GM10266 (cell line): Measurements from ENCODE around the gene RUVBL1.

Experiments used
- DNase-seq: peaks from one replicate; pipeline ENCODE4 v3.0.0; 2012; ENCODE audit errors: extremely low spot score
- CTCF ChIP-seq: IDR thresholded peaks from 2 replicates; pipeline ENCODE4 v1.5.1; 2012; ENCODE audit warnings: mild to moderate bottlenecking, low read depth; ENCODE audit not compliant: control insufficient read depth, insufficient read depth; ENCODE audit errors: missing control alignments

Gene RUVBL1

GRCh38 chr3:128054367-128054766 is 69.2 kb downstream of the RUVBL1 start:
- no peak for TF ChIP-seq CTCF
- DNase-seq, result no peak

GRCh38 chr3:128053614-128054013 is 70.0 kb downstream of the RUVBL1 start:
- no peak for TF ChIP-seq CTCF
- DNase-seq, result no peak

GRCh38 chr3:128052595-128053351 is 70.8 kb downstream of the RUVBL1 start:
- no peak for TF ChIP-seq CTCF
- peak; percentile 39 for DNase-seq

- DNase-seq, result peak; percentile 99
- TF ChIP-seq CTCF, result no peak
Observed at GRCh38 chr3:128051837-128052594, 71.6 kb downstream of the RUVBL1 start, which contains the start of gene SEC61A1. Gene SEC61A1, plus strand, starts transcription at chr3:128052437. Its CDS starts 116 bp downstream, at chr3:128052553.

- no peak for TF ChIP-seq CTCF
- no peak for DNase-seq
Observed at GRCh38 chr3:128051459-128051836, 72.2 kb downstream of the RUVBL1 start.

GRCh38 chr3:128050597-128050996 is 73.0 kb downstream of the RUVBL1 start:
- TF ChIP-seq CTCF, result no peak
- DNase-seq, result no peak

GRCh38 chr3:128041344-128041743 is 82.3 kb downstream of the RUVBL1 start:
- DNase-seq, result no peak
- TF ChIP-seq CTCF, result no peak
